ENCODE results near the gene RACGAP1. TPM values are rescaled to one million over a fixed set of nuclear protein-coding genes. Genes with fewer than 3 reads are reported as not detected.

The RACGAP1 gene
- total and polyA plus RNA-seq, 12 donors: 1.3 to 28.4 (median 6.2) TPM

DNA sequence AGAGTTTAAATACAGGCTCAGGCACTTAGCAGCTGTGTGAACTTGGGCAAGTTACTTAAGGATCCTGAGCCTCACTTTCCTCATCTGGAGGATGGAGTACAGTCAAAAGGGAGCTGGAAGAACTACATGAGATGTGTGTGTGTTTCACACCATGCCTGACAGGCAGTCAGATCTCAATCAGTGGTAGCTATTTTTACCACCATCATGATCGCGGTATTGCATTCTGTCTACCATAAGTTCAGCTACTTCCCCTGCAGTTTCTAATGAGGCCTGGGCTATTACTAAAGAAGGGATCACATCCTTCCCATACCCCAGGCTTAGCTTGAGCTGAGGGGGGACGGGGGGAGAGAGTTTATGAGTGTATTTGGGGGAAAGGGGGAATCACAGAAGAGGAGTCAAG, 45.5 kb downstream of the RACGAP1 start:
- peak in 1 of 7 donors; percentile 25 for DNase-seq
- no peak for TF ChIP-seq POLR2A (IDR thresholded peaks at IDR 0.05)
- TF ChIP-seq, protein P1, sequence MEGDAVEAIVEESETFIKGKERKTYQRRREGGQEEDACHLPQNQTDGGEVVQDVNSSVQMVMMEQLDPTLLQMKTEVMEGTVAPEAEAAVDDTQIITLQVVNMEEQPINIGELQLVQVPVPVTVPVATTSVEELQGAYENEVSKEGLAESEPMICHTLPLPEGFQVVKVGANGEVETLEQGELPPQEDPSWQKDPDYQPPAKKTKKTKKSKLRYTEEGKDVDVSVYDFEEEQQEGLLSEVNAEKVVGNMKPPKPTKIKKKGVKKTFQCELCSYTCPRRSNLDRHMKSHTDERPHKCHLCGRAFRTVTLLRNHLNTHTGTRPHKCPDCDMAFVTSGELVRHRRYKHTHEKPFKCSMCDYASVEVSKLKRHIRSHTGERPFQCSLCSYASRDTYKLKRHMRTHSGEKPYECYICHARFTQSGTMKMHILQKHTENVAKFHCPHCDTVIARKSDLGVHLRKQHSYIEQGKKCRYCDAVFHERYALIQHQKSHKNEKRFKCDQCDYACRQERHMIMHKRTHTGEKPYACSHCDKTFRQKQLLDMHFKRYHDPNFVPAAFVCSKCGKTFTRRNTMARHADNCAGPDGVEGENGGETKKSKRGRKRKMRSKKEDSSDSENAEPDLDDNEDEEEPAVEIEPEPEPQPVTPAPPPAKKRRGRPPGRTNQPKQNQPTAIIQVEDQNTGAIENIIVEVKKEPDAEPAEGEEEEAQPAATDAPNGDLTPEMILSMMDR (IDR thresholded peaks at IDR 0.05): no peak
- intact Hi-C loops (cut with DNase I): no loop called here
- Histone ChIP-seq H3K4me1 (replicated peaks in 1 of 2) (peaks cover 0 to 5% of the 10 kb centered on the region in 2 donors), H3K27me3 (no peaks in the 10 kb centered on the region), H3K27ac (peak overlapping the region in 1 of 5 donors; percentile 17), H3K36me3 (replicated peaks in 1 of 2) (no peaks in the 10 kb centered on the region), H3K4me3 (no peak overlapping the region), H3K9me3 (replicated peaks in 1 of 3) (no peaks in the 10 kb centered on the region)
- 73 to 90% (median 83%) methylated on average over 3 of the region's 3 CpGs for WGBS, 4 donors

DNA sequence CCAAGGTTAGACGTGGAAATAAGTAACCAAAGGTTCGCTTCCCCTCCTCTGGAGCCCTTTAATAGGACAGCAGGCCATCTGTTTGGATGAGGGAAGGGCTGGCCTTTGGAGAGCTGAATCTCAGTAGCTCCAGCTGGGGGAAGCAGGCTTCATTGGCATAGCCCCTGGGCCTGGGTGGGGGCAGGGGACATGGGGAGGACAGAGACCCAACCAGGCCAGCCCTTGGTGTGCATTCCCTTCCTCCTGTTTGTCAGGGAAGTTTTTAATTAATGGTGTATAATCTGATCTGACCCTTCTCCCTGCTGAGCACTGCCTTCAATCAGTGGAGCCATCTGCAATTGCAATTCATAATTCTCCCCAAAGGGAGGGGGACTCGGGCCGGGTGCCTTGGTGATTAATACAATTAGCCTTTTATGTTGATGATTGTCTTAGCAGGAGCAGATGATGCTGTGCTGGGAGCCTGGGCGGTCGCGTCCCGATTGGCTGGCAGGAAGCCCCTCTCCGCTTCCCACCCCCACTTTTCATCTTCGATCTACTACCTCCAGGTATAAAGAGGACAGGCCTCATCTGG, 46.2 kb downstream of the RACGAP1 start:
- Histone ChIP-seq H3K27me3 (no peaks in the 10 kb centered on the region), H3K4me3 (no peak overlapping the region), H3K27ac (peak overlapping the region in 1 of 5 donors; percentile 17), H3K36me3 (replicated peaks in 1 of 2) (no peaks in the 10 kb centered on the region), H3K9me3 (replicated peaks in 1 of 3) (no peaks in the 10 kb centered on the region), H3K4me1 (replicated peaks in 1 of 2) (peaks cover 0 to 5% of the 10 kb centered on the region in 2 donors)
- TF ChIP-seq, protein P1 (IDR thresholded peaks at IDR 0.05): no peak
- TF ChIP-seq POLR2A (IDR thresholded peaks at IDR 0.05): no peak
- intact Hi-C loops (cut with DNase I): no loop called here
- 67 to 93% (median 84%) methylated on average over 10 of the region's 10 CpGs for WGBS, 4 donors
- DNase-seq: peak in 1 of 7 donors; percentile 85

DNA sequence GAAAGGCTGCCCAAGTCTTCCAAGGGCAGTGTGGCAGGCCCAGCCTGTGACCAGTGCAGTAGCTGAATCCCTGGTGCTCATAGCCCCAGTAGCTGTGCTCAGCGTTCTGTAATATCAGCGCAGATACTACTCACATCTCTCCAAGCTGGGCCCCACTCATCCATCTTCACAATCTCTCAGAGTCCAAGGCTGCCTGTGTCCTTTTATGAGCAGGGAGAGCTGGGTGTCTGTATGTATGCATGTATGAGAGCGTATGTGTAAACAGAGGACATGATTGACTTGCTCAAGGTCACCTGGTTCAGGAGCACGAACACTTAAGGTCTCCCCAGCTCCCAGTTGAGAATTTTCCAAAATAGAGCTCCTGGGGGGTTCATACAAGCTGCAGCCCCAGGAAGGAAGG, 47.2 kb downstream of the RACGAP1 start:
- H3K9me3 ChIP-seq (replicated peaks in 1 of 3): no peaks in the 10 kb centered on the region
- no peaks in the 10 kb centered on the region for H3K27me3 ChIP-seq
- DNase-seq: no peak
- no peak for TF ChIP-seq POLR2A (IDR thresholded peaks at IDR 0.05)
- TF ChIP-seq, protein P1 (IDR thresholded peaks at IDR 0.05): no peak
- H3K4me1 ChIP-seq (replicated peaks in 1 of 2): peaks cover 0 to 5% of the 10 kb centered on the region in 2 donors
- intact Hi-C loops (cut with DNase I): no loop called here
- 76 to 83% (median 80%) methylated on average over 4 of the region's 4 CpGs for WGBS, 4 donors
- H3K27ac ChIP-seq: peak overlapping the region in 1 of 5 donors; percentile 26
- no peaks in the 10 kb centered on the region for H3K36me3 ChIP-seq (replicated peaks in 1 of 2)
- H3K4me3 ChIP-seq: no peak overlapping the region

- Histone ChIP-seq H3K27ac (no peak overlapping the region), H3K4me3 (no peak overlapping the region), H3K27me3 (no peaks in the 10 kb centered on the region), H3K4me1 (replicated peaks in 1 of 2) (no peaks in the 10 kb centered on the region), H3K36me3 (replicated peaks in 1 of 2) (no peaks in the 10 kb centered on the region), H3K9me3 (replicated peaks in 1 of 3) (no peaks in the 10 kb centered on the region)
- TF ChIP-seq, protein P1 (IDR thresholded peaks at IDR 0.05): no peak
- TF ChIP-seq POLR2A (IDR thresholded peaks at IDR 0.05): no peak
- DNase-seq: no peak
- intact Hi-C loops (cut with DNase I): no loop called here
- WGBS, 4 donors: 82 to 90% (median 89%) methylated on average over 2 of the region's 2 CpGs
Measured at GRCh38 chr12:49976557-49976956, 48.7 kb downstream of the RACGAP1 start.

Data from adrenal gland (tissue), 12 donors.